NCI-H226 (cell line): ENCODE data around the gene GRIFIN.

Experiments
- DNase-seq: peaks from one replicate; pipeline ENCODE4 v3.0.0-alpha.2; 2015

The GRIFIN gene

DNA sequence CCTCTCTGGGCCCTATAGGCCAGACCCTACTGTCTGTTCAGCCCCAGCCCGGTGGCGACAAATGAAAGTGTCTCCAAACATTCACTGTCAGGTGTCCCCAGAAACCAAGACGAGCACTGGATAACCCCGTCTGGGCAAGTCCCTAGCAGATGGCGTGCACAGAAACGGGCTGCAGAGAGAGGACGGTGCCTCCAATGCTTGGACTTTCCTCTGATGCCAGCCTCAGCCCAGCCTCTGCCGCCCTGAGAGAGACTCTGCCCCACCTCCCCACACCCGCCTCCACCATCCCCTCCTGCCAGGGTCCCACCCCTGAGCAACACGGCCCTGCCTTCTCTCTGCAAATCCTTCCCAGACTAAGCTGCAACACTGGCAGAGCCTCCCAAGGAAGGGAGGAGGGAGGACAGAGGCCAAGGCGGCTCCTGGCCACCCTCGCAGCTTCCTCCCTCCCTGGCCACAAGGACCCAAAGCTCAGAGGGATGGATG is 36.0 kb upstream of the GRIFIN start:
- DNase-seq = no peak

- DNase-seq = no peak
Measured at GRCh38 chr7:2511769-2512168, 35.6 kb upstream of the GRIFIN start.

- DNase-seq = no peak
Measured at GRCh38 chr7:2510909-2511768, 34.9 kb upstream of the GRIFIN start.

DNA sequence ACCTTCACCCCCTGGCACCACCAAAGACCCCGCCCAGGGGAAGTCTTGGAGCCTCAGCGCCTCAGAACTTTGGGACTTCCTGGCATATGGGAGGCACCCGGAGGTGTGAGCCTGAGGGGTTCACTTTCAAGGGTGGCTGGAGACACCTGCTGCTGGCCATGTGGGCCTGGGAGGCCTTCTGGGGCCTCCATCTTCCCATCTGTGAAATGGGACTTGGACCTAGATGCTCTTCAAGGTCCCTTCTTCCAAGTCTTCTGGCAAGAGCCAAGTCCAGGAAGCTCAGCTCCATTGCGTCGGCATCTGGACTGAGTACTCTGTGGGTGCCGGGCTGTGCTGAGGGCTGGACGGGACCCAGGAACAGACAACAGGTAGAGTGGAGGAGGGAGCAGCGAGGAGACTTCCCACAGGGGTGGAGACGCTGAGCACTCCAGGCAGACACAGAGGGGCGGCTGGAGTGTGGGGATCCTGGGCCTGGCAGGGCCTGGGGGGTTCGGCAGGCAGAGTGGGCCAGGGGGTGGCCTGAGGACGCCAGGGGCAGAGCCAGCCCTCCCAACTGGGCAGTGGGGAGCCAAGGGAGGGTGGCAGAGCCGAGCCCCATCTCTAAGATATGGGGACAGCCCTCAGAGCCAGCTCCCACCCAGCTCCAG is 34.1 kb upstream of the GRIFIN start:
- no peak for DNase-seq

GRCh38 chr7:2509298-2509906 is 33.2 kb upstream of the GRIFIN start:
- DNase-seq = no peak

GRCh38 chr7:2508327-2509215 is 32.4 kb upstream of the GRIFIN start:
- DNase-seq = no peak

GRCh38 chr7:2507917-2508306 is 31.7 kb upstream of the GRIFIN start:
- no peak for DNase-seq

- no peak for DNase-seq
Measured at GRCh38 chr7:2507208-2507916, 31.2 kb upstream of the GRIFIN start.

DNA sequence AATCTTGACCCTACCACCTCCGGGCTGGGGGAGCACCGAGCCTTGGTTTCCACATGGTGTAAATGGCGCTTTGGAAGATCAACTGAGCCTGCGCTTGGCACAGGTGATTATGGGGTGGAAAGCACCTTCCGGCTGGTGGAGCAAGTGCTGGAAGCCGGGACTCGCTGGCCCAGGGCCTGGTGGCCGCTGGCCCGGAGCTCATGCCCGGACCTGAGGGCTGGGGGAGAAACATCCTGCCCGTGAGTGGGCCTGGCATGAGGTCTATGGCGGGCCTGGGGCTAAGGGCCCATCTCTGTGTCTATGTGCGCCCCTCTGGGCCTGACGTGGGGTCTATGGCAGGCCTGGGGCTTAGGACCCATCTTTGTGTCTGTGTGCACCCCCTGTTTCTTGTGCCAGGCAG is 29.2 kb upstream of the GRIFIN start:
- DNase-seq = no peak

DNA sequence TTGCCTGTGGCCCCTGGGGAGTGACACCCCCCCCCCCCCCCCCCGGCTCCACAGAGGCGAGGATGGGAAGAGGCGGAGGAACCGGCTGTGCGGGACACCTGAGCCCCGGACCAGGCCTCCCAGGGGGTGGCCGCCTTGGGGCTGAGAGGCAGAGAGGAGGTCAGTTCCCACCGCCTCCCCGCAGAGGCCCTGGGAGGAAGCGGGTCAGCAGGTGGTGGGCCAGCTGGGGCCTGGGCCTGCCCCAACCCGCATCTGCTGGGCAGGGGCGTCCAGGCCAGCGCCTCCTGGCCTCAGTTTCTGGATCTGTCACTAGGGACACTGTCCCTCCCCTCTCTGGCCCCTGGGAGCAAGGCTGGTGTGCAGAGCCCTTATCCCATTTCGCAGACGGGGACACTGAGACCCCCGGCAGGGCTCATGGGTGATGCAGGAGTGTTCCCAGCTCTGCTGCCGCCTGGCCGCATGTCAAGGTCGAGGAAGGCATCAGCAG is 28.7 kb upstream of the GRIFIN start:
- no peak for DNase-seq

DNA sequence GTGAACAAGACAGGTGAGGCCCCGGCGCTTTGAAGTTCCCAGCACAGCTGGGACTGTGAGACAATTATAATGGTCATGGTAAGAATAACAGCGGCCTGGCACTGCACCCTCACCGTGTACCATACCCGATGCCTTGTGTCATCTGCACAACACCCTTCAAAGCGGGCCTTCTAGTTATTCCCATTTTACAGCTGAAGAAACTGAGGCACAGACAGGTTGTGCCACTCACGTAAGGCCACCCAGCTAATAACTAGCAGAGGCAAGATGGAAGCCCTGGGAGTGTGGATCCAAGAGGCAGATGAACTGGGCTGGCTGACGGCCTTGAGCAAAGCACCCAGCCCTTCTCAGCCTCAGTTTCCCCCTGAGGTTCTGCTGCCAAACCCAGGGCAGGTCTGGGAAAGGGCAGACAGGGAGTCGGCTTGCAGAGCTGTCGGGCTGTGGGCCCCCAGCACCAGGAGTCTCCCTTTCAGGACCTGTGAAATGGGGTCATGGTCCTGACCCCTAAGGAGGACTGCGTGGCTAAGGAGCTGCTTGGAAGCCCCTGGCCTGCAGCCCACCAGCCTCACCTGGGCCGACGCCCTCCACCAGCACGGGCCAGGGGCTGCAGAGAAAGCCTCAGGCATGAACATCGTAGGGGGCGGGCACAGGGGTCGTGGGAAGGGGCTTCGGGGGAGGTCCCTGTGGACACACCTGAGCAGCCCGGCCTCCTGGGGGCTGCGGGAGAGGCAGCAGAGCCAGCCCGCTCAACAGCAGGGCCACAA is 28.1 kb upstream of the GRIFIN start:
- no peak for DNase-seq

GRCh38 chr7:2503056-2503941 is 27.1 kb upstream of the GRIFIN start:
- no peak for DNase-seq

GRCh38 chr7:2502647-2502966 is 26.4 kb upstream of the GRIFIN start:
- DNase-seq = no peak

DNA sequence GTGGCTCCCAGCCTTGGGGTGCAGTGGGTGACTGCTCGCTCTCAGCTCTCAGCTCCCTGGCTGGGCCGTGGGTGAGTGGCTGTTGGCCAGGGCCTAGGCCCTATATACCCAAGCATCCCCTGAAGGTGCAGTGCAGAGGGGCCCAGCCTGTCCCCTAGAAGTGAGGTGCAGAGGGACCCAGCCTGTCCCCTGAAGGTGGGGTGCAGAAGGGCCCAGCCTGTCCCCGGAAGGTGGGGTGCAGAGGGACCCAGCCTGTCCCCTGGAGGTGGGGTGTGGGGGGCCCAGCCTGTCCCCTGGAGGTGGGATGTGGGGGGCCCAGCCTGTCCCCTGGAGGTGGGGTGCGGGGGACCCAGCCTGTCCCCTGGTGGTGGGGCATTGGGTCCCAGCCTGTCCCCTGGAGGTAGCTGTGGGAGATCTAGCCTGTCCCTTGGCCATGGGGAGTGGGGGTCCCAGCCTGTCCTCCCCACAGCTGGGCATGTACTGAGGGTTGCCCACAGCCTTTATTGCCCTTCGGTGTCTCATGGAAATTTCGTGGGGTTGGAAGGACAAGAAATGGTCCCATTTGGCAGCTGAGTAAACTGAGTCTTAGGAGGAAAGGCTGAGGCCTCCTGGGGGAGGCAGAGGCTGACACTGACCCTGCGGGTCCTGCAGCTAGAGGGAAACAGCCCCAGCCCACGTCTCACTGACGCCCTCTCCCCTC is 25.9 kb upstream of the GRIFIN start:
- no peak for DNase-seq

GRCh38 chr7:2500701-2501100 is 24.5 kb upstream of the GRIFIN start:
- DNase-seq = no peak

GRCh38 chr7:2499719-2500430 is 23.7 kb upstream of the GRIFIN start:
- DNase-seq = no peak

- no peak for DNase-seq
Measured at GRCh38 chr7:2499181-2499580, 23.0 kb upstream of the GRIFIN start.

DNA sequence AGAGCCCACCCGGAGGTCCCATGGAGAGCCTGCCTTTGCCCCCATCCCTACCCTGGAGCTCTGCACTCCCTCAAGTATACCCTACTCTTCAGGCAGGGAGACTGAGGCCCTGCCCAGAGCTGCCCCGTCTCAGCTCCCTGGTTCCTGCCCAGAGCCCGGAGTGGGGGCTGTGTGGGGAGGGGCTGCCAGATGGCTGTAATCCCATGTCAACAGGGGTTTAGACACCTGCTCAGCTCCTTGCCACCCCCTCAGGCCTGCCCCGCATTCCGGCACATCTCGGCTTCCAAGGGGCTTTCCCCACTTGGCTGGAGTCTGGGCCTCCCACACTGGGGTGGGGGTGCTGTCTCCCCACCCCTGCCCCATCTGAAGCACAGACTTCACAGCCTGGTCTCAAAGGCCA is 22.5 kb upstream of the GRIFIN start:
- DNase-seq = no peak
